ENCODE measurements around the gene OGFOD2.
A peak's percentile ranks its signal among the peaks of the same experiment; 100 is the strongest.

Gene OGFOD2

GRCh38 chr12:122951979-122952892 is 22.8 kb upstream of the OGFOD2 start:
- DNase-seq (ENCODE audit: low read depth), result no peak

GRCh38 chr12:122955156-122955555 is 19.9 kb upstream of the OGFOD2 start:
- no peak for DNase-seq (ENCODE audit: low read depth)

GRCh38 chr12:122956035-122956434 is 19.0 kb upstream of the OGFOD2 start:
- no peak for DNase-seq (ENCODE audit: low read depth)

GRCh38 chr12:122958198-122958888 is 16.7 kb upstream of the OGFOD2 start:
- no peak for DNase-seq (ENCODE audit: low read depth)

GRCh38 chr12:122959566-122960192 is 15.4 kb upstream of the OGFOD2 start:
- DNase-seq (ENCODE audit: low read depth), result no peak

GRCh38 chr12:122960193-122960569 is 14.9 kb upstream of the OGFOD2 start:
- no peak for DNase-seq (ENCODE audit: low read depth)

- no peak for DNase-seq (ENCODE audit: low read depth)
Observed at GRCh38 chr12:122961531-122962329, 13.3 kb upstream of the OGFOD2 start.

GRCh38 chr12:122963941-122964265 is 11.1 kb upstream of the OGFOD2 start:
- DNase-seq (ENCODE audit: low read depth), result no peak

- DNase-seq (ENCODE audit: low read depth), result no peak
Observed at GRCh38 chr12:122964439-122965257, 10.4 kb upstream of the OGFOD2 start.

GRCh38 chr12:122965321-122965751 is 9.7 kb upstream of the OGFOD2 start:
- no peak for DNase-seq (ENCODE audit: low read depth)

GRCh38 chr12:122965851-122966742 is 8.9 kb upstream of the OGFOD2 start, which contains the start of gene ABCB9:
Gene ABCB9 (minus strand): TSS chr12:122966463. CDS start chr12:122960235, 6,228 bp downstream.
- DNase-seq (ENCODE audit: low read depth), result no peak

- no peak for DNase-seq (ENCODE audit: low read depth)
Observed at GRCh38 chr12:122966743-122967550, 8.1 kb upstream of the OGFOD2 start.

- no peak for DNase-seq (ENCODE audit: low read depth)
Observed at GRCh38 chr12:122968104-122968503, 6.9 kb upstream of the OGFOD2 start.

GRCh38 chr12:122969676-122970075 is 5.4 kb upstream of the OGFOD2 start:
- no peak for DNase-seq (ENCODE audit: low read depth)

GRCh38 chr12:122974274-122974891 is 661 bp upstream of the OGFOD2 start:
- DNase-seq (ENCODE audit: low read depth), result peak; percentile 94

- no peak for DNase-seq (ENCODE audit: low read depth)
Observed at GRCh38 chr12:122975790-122976647, 975 bp downstream of the OGFOD2 start.

GRCh38 chr12:122976648-122976975 is 1.6 kb downstream of the OGFOD2 start:
- no peak for DNase-seq (ENCODE audit: low read depth)

GRCh38 chr12:122977153-122977552 is 2.1 kb downstream of the OGFOD2 start:
- no peak for DNase-seq (ENCODE audit: low read depth)

Measured in HS-5 (cell line).